ENCODE data around the gene PFKL.

Gene PFKL

DNA sequence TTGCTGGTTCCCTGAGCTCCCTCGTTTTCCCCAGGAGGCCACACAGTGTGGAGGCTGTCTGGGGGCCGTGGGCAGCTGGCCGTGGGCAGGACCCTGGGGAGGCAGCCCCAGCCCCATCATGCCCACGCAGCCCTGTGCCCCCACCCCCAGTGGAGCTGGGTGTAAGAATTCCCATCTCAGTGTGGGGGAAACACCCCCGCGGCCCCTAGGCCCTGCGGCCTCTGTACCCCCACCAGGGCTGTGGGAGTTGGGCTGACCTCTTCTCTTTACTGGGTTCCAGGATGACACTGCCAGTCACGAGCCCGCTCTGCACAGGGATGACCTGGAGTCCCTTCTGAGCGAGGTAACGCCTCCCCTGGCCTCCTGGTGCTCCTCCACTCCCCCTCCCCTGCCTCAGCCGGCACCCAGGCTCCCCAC is 3.7 kb upstream of the PFKL start:
- TF ChIP-seq, protein P1, sequence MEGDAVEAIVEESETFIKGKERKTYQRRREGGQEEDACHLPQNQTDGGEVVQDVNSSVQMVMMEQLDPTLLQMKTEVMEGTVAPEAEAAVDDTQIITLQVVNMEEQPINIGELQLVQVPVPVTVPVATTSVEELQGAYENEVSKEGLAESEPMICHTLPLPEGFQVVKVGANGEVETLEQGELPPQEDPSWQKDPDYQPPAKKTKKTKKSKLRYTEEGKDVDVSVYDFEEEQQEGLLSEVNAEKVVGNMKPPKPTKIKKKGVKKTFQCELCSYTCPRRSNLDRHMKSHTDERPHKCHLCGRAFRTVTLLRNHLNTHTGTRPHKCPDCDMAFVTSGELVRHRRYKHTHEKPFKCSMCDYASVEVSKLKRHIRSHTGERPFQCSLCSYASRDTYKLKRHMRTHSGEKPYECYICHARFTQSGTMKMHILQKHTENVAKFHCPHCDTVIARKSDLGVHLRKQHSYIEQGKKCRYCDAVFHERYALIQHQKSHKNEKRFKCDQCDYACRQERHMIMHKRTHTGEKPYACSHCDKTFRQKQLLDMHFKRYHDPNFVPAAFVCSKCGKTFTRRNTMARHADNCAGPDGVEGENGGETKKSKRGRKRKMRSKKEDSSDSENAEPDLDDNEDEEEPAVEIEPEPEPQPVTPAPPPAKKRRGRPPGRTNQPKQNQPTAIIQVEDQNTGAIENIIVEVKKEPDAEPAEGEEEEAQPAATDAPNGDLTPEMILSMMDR (IDR thresholded peaks at IDR 0.05; ENCODE audit: insufficient read depth, missing control alignments): no peak
- no peak for FAIRE-seq
- DNase-seq (ENCODE audit: insufficient read length, low spot score): no peak

DNA sequence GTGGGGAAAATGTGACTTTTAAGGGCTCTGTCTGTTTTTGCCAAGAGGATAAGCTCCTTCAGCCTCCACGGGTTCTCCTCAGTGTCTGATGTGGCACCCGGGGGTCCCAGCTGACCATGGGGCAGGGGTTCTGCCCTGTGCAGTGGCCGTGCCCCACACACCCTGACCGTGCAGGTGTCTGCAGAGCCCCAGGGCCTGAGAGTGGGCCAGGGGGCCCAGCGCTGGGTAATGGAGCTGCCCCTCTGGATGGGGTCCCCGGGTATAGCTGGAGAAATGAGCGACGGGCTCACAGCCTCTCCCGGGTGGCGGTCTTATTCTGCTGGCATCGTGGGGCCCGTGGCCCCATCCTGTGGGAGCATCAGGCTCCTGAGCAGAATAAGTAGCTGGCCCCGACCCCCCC is 2.9 kb upstream of the PFKL start:
- DNase-seq (ENCODE audit: insufficient read length, low spot score) (no peak), FAIRE-seq (no peak)
- TF ChIP-seq, protein P1 (IDR thresholded peaks at IDR 0.05; ENCODE audit: insufficient read depth, missing control alignments): no peak

DNA sequence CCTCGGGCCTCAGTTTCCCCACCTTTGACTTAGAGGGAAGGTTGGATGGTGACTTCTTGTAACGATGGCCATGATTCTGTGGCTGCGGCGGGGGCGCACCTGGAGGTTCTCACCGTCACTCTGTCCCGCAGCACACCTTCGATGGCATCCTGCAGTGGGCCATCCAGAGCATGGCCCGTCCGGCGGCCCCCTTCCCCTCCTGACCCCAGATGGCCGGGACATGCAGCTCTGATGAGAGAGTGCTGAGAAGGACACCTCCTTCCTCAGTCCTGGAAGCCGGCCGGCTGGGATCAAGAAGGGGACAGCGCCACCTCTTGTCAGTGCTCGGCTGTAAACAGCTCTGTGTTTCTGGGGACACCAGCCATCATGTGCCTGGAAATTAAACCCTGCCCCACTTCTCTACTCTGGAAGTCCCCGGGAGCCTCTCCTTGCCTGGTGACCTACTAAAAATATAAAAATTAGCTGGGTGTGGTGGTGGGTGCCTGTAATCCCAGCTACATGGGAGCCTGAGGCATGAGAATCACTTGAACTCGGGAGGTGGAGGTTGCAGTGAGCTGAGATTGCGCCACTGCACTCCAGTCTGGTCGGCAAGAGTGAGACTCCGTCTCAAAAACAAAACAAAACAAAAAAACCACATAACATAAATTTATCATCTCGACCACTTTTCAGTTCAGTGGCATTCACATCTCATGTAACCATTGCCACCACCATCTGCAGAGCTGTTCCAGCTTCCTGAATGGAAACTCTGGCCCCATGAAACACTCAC is 2.1 kb upstream of the PFKL start:
- FAIRE-seq: no peak
- DNase-seq (ENCODE audit: insufficient read length, low spot score): peak; percentile 100
- TF ChIP-seq, protein P1 (IDR thresholded peaks at IDR 0.05; ENCODE audit: insufficient read depth, missing control alignments): peak; percentile 90

DNA sequence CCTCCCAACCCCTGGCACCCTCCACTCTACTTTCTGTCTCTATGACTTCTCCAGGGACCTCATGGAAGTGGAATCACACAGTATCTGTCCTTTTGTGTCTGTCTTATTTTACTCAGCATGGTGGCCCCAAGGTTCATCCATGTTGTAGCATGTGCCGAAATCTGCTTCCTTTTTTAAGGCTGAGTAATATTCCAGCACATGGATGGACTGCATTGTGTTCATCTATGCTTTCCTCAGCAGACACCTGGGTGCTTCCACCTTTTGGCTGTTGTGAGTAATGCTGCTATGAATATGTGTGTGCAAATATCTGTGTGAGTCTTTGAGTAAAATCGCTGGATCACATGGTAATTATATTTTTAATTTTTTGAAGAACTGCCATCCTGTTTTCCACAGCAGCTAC is 1.6 kb upstream of the PFKL start:
- FAIRE-seq (no peak), DNase-seq (ENCODE audit: insufficient read length, low spot score) (no peak)
- TF ChIP-seq, protein P1 (IDR thresholded peaks at IDR 0.05; ENCODE audit: insufficient read depth, missing control alignments): no peak

DNA sequence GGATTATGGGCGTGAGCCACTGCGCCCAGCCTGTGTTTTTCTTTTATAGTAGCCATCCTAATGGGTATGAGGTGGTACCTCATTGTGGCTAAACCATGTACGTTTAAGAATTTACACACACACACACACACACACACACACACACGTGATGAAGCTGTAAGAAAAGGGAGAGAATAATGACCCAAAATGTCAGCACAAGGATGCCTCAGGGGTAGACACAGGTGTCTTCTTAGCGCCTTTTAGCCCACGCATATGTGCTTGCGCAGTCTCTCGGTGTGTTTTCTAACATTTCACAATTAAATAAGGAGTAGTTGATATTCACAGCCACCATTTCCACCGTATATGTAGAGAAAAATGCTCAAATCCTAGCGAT is 782 bp upstream of the PFKL start:
- TF ChIP-seq, protein P1 (IDR thresholded peaks at IDR 0.05; ENCODE audit: insufficient read depth, missing control alignments): no peak
- no peak for DNase-seq (ENCODE audit: insufficient read length, low spot score)
- FAIRE-seq: no peak

DNA sequence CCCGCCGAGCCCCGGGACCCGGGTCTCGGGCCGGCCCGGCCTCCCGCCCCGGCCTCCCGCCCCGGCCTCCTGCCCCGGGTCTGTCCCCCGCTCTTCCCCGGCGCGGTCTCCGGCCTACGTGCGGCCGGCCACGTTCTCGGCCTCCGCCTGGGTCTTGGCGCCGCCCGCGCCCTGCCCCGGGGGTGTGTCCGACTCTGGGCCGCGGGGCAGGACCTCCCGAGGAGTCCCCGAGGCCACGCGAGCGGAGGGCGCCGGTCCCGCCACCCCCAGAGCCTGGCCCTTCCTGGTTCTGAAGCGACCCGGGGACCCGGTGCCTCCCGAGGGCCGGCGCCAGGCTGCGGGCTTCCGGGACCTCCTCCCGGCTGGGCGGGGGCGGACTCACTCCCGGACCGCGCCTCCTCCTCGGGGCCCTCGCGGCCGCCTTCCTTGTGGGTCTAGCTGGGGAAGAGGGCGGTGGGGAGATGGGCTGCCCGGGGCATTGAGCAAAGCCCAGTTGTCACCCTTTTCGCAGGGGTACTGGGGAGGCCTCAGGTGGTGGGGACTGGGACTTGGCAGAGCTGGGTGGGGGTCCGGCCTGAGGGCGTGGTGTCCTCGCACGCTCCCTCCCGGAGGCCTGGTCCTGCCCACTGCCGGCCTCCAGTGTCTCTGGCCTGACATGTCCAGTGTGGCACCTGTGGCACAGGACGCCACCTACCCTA is 558 bp downstream of the PFKL start:
- TF ChIP-seq, protein P1 (IDR thresholded peaks at IDR 0.05; ENCODE audit: insufficient read depth, missing control alignments): no peak
- no peak for DNase-seq (ENCODE audit: insufficient read length, low spot score)
- FAIRE-seq: no peak

DNA sequence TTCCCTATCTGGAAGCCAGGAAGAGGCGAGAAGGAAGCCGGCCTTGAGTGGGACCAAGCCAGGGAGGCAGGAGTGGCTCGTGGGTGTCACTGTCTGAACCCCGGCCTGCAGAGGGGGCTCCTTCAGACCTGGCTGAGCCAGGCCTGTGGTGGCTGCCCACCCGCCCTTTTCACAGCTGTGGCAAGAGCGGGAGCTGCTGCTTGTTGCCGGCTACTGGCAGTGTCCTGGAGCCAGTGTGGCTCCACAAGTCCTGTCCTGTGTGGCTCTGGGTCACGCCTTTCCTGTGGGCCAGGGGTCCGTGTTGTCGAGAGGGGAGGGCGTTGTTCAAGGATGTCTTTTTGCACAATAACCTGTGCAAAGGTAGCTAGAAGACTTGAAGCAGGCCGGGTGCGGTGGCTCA is 1.3 kb downstream of the PFKL start:
- DNase-seq (ENCODE audit: insufficient read length, low spot score) (no peak), FAIRE-seq (no peak)
- TF ChIP-seq, protein P1 (IDR thresholded peaks at IDR 0.05; ENCODE audit: insufficient read depth, missing control alignments): no peak
